ENCODE data around the gene C21orf58.

C21orf58 gene

GRCh38 chr21:46327711-46328110 lies 4.0 kb upstream of the C21orf58 start:
- FAIRE-seq: no peak
- TF ChIP-seq POLR2A (IDR thresholded peaks at IDR 0.05; ENCODE audit: low read depth, low read length) (no peak), POLR2AphosphoS5 (IDR thresholded peaks at IDR 0.05; ENCODE audit: low read depth, low read length) (no peak), POU2F2 (IDR thresholded peaks at IDR 0.05; ENCODE audit: low read depth, low read length) (no peak), TAF1 (IDR thresholded peaks at IDR 0.05; ENCODE audit: low read depth, low read length) (no peak), SPI1 (IDR thresholded peaks at IDR 0.05; ENCODE audit: low read depth, low read length) (no peak), PAX5 (IDR thresholded peaks at IDR 0.05; ENCODE audit: insufficient read depth, low read length, severe bottlenecking) (no peak)
- DNase-seq (ENCODE audit: insufficient read length, low spot score): no peak

GRCh38 chr21:46326110-46326703 lies 2.5 kb upstream of the C21orf58 start:
- FAIRE-seq: no peak
- TF ChIP-seq SPI1 (IDR thresholded peaks at IDR 0.05; ENCODE audit: low read depth, low read length): no peak
- no peak for TF ChIP-seq POLR2AphosphoS5 (IDR thresholded peaks at IDR 0.05; ENCODE audit: low read depth, low read length)
- no peak for TF ChIP-seq POLR2A (IDR thresholded peaks at IDR 0.05; ENCODE audit: low read depth, low read length)
- TF ChIP-seq POU2F2 (IDR thresholded peaks at IDR 0.05; ENCODE audit: low read depth, low read length): no peak
- no peak for DNase-seq (ENCODE audit: insufficient read length, low spot score)

GRCh38 chr21:46325073-46325912 lies 1.6 kb upstream of the C21orf58 start:
- FAIRE-seq (peak; percentile 70), DNase-seq (ENCODE audit: insufficient read length, low spot score) (peak; percentile 48)
- TF ChIP-seq POLR2A (IDR thresholded peaks at IDR 0.05; ENCODE audit: low read depth, low read length): no peak
- no peak for TF ChIP-seq POLR2AphosphoS5 (IDR thresholded peaks at IDR 0.05; ENCODE audit: low read depth, low read length)
- TF ChIP-seq SPI1 (IDR thresholded peaks at IDR 0.05; ENCODE audit: low read depth, low read length): no peak
- no peak for TF ChIP-seq POU2F2 (IDR thresholded peaks at IDR 0.05; ENCODE audit: low read depth, low read length)
- no peak for TF ChIP-seq PAX5 (IDR thresholded peaks at IDR 0.05; ENCODE audit: insufficient read depth, low read length, severe bottlenecking)
- TF ChIP-seq TAF1 (IDR thresholded peaks at IDR 0.05; ENCODE audit: low read depth, low read length): no peak

- DNase-seq (ENCODE audit: insufficient read length, low spot score) (peak; percentile 86), FAIRE-seq (peak; percentile 87)
- 0 out of 2 replicates have a peak, but pooled peaks have one; percentile 20 for TF ChIP-seq POLR2A (IDR thresholded peaks at IDR 0.05; ENCODE audit: low read depth, low read length)
- TF ChIP-seq POU2F2 (IDR thresholded peaks at IDR 0.05; ENCODE audit: low read depth, low read length): no peak
- peak; percentile 96 for TF ChIP-seq TAF1 (IDR thresholded peaks at IDR 0.05; ENCODE audit: low read depth, low read length)
- no peak for TF ChIP-seq PAX5 (IDR thresholded peaks at IDR 0.05; ENCODE audit: insufficient read depth, low read length, severe bottlenecking)
These were observed 861 bp upstream of the C21orf58 start for GRCh38 chr21:46324390-46325072.

GRCh38 chr21:46323227-46323709 lies 402 bp downstream of the C21orf58 start:
- TF ChIP-seq POU2F2 (IDR thresholded peaks at IDR 0.05; ENCODE audit: low read depth, low read length) (no peak), PAX5 (IDR thresholded peaks at IDR 0.05; ENCODE audit: insufficient read depth, low read length, severe bottlenecking) (no peak), POLR2AphosphoS5 (IDR thresholded peaks at IDR 0.05; ENCODE audit: low read depth, low read length) (no peak), TAF1 (IDR thresholded peaks at IDR 0.05; ENCODE audit: low read depth, low read length) (no peak)
- FAIRE-seq (no peak), DNase-seq (ENCODE audit: insufficient read length, low spot score) (no peak)

GRCh38 chr21:46322351-46323226 lies 1.1 kb downstream of the C21orf58 start:
- FAIRE-seq (no peak), DNase-seq (ENCODE audit: insufficient read length, low spot score) (no peak)
- TF ChIP-seq TAF1 (IDR thresholded peaks at IDR 0.05; ENCODE audit: low read depth, low read length) (no peak), POLR2AphosphoS5 (IDR thresholded peaks at IDR 0.05; ENCODE audit: low read depth, low read length) (no peak; the same call in 1 of the 2 replicates), PAX5 (IDR thresholded peaks at IDR 0.05; ENCODE audit: insufficient read depth, low read length, severe bottlenecking) (no peak), POLR2A (IDR thresholded peaks at IDR 0.05; ENCODE audit: low read depth, low read length) (no peak), SPI1 (IDR thresholded peaks at IDR 0.05; ENCODE audit: low read depth, low read length) (no peak), POU2F2 (IDR thresholded peaks at IDR 0.05; ENCODE audit: low read depth, low read length) (no peak)

GRCh38 chr21:46320331-46320801 lies 3.3 kb downstream of the C21orf58 start:
- DNase-seq (ENCODE audit: insufficient read length, low spot score) (no peak), FAIRE-seq (no peak)
- TF ChIP-seq PAX5 (IDR thresholded peaks at IDR 0.05; ENCODE audit: insufficient read depth, low read length, severe bottlenecking): no peak
- no peak for TF ChIP-seq SPI1 (IDR thresholded peaks at IDR 0.05; ENCODE audit: low read depth, low read length)
- no peak for TF ChIP-seq POLR2A (IDR thresholded peaks at IDR 0.05; ENCODE audit: low read depth, low read length)
- TF ChIP-seq POLR2AphosphoS5 (IDR thresholded peaks at IDR 0.05; ENCODE audit: low read depth, low read length): no peak
- TF ChIP-seq TAF1 (IDR thresholded peaks at IDR 0.05; ENCODE audit: low read depth, low read length): no peak

- TF ChIP-seq TAF1 (IDR thresholded peaks at IDR 0.05; ENCODE audit: low read depth, low read length) (no peak), POLR2A (IDR thresholded peaks at IDR 0.05; ENCODE audit: low read depth, low read length) (no peak), SPI1 (IDR thresholded peaks at IDR 0.05; ENCODE audit: low read depth, low read length) (no peak)
- DNase-seq (ENCODE audit: insufficient read length, low spot score): no peak
- no peak for FAIRE-seq
These were observed 4.5 kb downstream of the C21orf58 start for GRCh38 chr21:46319186-46319585.

- no peak for TF ChIP-seq POLR2A (IDR thresholded peaks at IDR 0.05; ENCODE audit: low read depth, low read length)
- no peak for TF ChIP-seq PAX5 (IDR thresholded peaks at IDR 0.05; ENCODE audit: insufficient read depth, low read length, severe bottlenecking)
- no peak for TF ChIP-seq TAF1 (IDR thresholded peaks at IDR 0.05; ENCODE audit: low read depth, low read length)
- TF ChIP-seq SPI1 (IDR thresholded peaks at IDR 0.05; ENCODE audit: low read depth, low read length): no peak
- no peak for TF ChIP-seq POU2F2 (IDR thresholded peaks at IDR 0.05; ENCODE audit: low read depth, low read length)
- TF ChIP-seq POLR2AphosphoS5 (IDR thresholded peaks at IDR 0.05; ENCODE audit: low read depth, low read length): no peak
- no peak for FAIRE-seq
These were observed 5.2 kb downstream of the C21orf58 start for GRCh38 chr21:46318464-46318845.

More at GRCh38 chr21:46318464-46318845, 5.2 kb downstream of the C21orf58 start:
- DNase-seq (ENCODE audit: insufficient read length, low spot score): no peak
